Activated CD4-positive, alpha-beta T cell treated with anti-CD3 and anti-CD28 coated beads, Interleukin-2, amount 10 ng/mL, durations not matched to agents 7 days and 5 days (primary cell): ENCODE results near the gene GSPT1. TPM values are rescaled to one million over a fixed set of nuclear protein-coding genes. Genes with fewer than 3 reads are reported as not detected.
"Not testable (repeated sequence)": the region's sequence is repeated elsewhere in the genome, so short reads cannot be mapped to it uniquely, and the experiment has no call there.

Experiments
- CTCF ChIA-PET: fragments of 350-600 bp; sonication (Branson Sonifier 250); formaldehyde crosslinking; loops from one replicate; lab custom pipeline; 2021; ENCODE audit warnings: antibody characterized with exemption; lab: Charles Lee
- POLR2A ChIA-PET: fragments of 350-600 bp; sonication (Branson Sonifier 250); formaldehyde crosslinking; loops from one replicate; lab custom pipeline; 2021; ENCODE audit warnings: antibody characterized with exemption; lab: Charles Lee
- DNase-seq: peaks from one replicate; pipeline ENCODE4 v3.0.0-alpha.2; 2020
- H3K27ac Mint-ChIP-seq: one replicate; pipeline ENCODE4 v1.8.0; 2021; ENCODE audit warnings: mild to moderate bottlenecking, moderate library complexity, mixed read lengths
- H3K27me3 Mint-ChIP-seq: one replicate; pipeline ENCODE4 v1.8.0; 2021; ENCODE audit warnings: mixed read lengths
- H3K36me3 Mint-ChIP-seq: one replicate; pipeline ENCODE4 v1.8.0; 2021; ENCODE audit warnings: low read depth, mixed read lengths
- H3K4me1 Mint-ChIP-seq: one replicate; pipeline ENCODE4 v1.8.0; 2021; ENCODE audit warnings: mixed read lengths
- H3K4me3 Mint-ChIP-seq: one replicate; pipeline ENCODE4 v1.8.0; 2021; ENCODE audit warnings: mild to moderate bottlenecking, moderate library complexity, mixed read lengths
- H3K9me3 Mint-ChIP-seq: one replicate; pipeline ENCODE4 v1.8.0; 2021; ENCODE audit warnings: mixed read lengths
- total RNA-seq, 2 experiments: library from RNA; stranded (reverse); gene quantifications; one replicate each; pipeline ENCODE4 v1.2.3, GENCODE V29; 2021

GSPT1 gene
- total RNA-seq: 100 to 1,000 TPM; 110 to 126 TPM

DNA sequence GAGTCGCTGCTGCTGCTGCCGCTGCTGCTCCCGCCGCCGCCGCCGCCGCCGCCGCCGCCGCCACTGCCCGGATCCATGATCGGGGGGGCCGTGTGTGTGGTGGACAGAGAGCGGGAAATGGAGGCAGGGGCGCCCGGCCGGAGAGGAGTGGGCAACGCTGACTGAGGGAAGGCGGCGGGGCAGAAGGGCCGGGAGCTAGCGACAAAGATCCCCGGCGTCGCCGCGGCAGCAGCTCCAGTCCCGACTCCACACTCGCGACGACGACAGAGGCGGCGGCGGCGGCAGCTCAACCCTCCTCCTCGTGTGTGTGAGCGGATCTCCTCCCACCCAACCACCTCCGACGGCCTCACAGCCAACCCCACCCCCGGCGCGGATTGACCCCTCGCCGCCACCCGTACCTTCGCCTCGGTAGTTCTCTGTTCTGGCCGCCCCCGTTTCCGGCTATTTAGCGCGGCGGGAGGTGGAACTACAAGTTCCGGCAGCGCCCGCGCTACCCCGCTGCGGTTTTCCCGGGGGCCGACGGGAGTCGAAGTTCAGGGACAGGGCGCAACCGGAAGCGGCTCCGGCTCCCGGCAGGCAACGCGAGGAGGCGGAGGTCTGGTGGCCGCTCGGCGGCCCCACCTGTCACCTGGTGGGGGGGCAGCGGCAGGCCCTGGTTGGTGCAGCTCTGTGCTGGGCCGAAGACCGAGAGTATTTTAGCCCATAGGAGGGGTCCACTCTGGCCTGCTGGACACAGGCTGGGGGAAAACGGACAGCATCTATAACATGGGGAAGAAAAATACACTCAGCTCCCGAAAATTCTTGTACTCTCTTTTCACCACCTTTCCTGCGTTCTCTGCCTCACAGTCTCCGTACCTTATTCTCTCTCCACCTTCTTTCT, at the start of gene GSPT1:
TSS of gene GSPT1 (minus strand) at position 313 of the 880 bp plus-strand sequence. CDS start at position 77, 236 bp downstream.
- Mint-ChIP-seq H3K9me3 (no peaks in the 10 kb centered on the region), H3K27me3 (peaks cover 7% of the 10 kb centered on the region), H3K4me1 (peaks cover 32% of the 10 kb centered on the region), H3K4me3 (peak within 1 kb of the TSS; percentile 88), H3K36me3 (peaks cover 22% of the 10 kb centered on the region), H3K27ac (peak within 1 kb of the TSS; percentile 97)
- DNase-seq: peak; percentile 100
- ChIA-PET POLR2A (interaction anchor here (0.6 kb wide), 1 partner anchor 642 kb away, joined by 5 read pairs; no protein-coding TSS in a partner anchor), CTCF (interaction anchor here (1.7 kb wide), 1 partner anchor 118 kb away, joined by 6 read pairs; the partner anchor contains the start of gene ZC3H7A)

DNA sequence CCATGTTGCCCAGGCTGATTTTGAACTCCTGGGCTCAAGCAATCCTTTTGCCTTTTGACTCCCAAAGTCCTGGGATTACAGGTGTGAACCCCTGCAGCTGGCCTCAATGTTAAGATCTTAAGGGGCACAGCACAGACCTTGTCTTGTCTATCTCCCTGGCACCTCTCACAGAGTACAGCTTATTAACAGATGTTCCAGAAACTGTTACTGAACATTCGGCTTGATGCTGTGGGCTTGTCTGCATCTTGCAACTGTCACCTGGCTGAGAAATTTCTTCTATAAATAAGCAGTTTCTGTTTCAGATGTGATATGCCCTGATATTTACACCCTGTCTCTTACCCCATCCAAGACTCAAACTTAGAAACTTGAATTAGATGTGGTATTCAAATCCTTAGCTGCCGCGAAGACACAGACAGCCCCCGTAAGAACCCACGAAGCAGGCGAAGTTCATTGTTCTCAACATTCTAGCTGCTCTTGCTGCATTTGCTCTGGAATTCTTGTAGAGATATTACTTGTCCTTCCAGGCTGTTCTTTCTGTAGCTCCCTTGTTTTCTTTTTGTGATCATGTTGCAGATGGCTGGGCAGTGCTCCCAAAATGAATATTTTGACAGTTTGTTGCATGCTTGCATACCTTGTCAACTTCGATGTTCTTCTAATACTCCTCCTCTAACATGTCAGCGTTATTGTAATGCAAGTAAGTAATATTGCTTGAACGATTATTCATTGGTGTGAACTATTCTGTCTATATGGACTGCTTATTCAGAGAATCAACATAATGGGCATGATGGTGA, 49.2 kb upstream of the GSPT1 start, which contains the start of gene TNFRSF17:
TSS of gene TNFRSF17 (plus strand) at position 450 of the 791 bp plus-strand sequence. CDS start at position 565, 115 bp downstream.
- DNase-seq: no peak
- no peaks in the 10 kb centered on the region for H3K4me1 Mint-ChIP-seq
- POLR2A ChIA-PET: no interaction called here
- H3K4me3 Mint-ChIP-seq: no peak within 1 kb of the TSS
- no peak within 1 kb of the TSS for H3K27ac Mint-ChIP-seq
- no peaks in the 10 kb centered on the region for H3K27me3 Mint-ChIP-seq
- H3K36me3 Mint-ChIP-seq: no peaks in the 10 kb centered on the region
- CTCF ChIA-PET: interaction anchor here (1.3 kb wide), 1 partner anchor 34 kb away, joined by 4 read pairs; no protein-coding TSS in a partner anchor
- H3K9me3 Mint-ChIP-seq: no peaks in the 10 kb centered on the region

DNA sequence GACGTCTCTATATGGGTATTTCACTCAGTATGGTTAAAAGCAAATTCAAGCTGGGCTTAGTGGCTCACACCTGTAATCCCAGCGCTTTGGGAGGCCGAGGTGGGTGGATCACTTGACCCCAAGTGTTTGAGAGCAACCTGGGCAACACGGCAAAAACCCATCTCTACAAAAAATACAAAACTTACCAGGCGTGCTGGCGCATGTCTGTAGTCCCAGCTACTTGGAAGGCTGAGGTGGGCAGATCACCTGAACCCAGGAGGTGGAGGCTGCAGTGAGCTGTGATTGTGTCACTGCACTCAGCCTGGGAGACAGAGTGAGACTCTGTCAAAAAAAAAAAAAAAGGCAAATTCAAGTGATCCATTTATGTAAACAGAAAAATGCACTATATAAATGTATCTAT, 48.0 kb upstream of the GSPT1 start:
- POLR2A ChIA-PET: no interaction called here

DNA sequence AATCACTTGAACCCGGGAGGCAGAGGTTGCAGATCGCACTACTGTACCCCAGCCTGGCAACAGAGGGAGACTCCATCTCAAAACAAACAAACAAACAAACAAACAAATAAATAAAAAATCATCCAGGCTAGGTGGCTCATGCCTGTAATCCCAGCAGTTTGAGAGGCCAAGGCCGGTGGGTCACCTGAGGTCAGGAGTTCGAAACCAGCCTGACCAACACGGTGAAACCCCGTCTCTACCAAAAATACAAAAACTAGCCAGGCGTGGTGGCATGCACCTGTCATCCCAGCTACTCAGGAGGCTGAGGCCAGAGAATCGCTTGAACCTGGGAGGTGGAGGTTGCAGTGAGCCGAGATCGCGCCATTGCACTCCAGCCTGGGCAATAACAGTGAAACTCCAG, 47.2 kb upstream of the GSPT1 start:
- H3K36me3 Mint-ChIP-seq, H3K9me3 Mint-ChIP-seq, DNase-seq, POLR2A ChIA-PET, H3K27me3 Mint-ChIP-seq, CTCF ChIA-PET, H3K27ac Mint-ChIP-seq, H3K4me3 Mint-ChIP-seq, H3K4me1 Mint-ChIP-seq: not testable (repeated sequence)

More for the DNA sequence above, 48.0 kb upstream of the GSPT1 start:
- DNase-seq: no peak
- no peak overlapping the region for H3K4me3 Mint-ChIP-seq
- H3K4me1 Mint-ChIP-seq: no peaks in the 10 kb centered on the region
- no peaks in the 10 kb centered on the region for H3K9me3 Mint-ChIP-seq
- H3K27me3 Mint-ChIP-seq: no peaks in the 10 kb centered on the region
- H3K36me3 Mint-ChIP-seq: no peaks in the 10 kb centered on the region
- H3K27ac Mint-ChIP-seq: no peak overlapping the region
- CTCF ChIA-PET: interaction anchor here (0.6 kb wide), 1 partner anchor 194 kb away, joined by 3 read pairs; no protein-coding TSS in a partner anchor

DNA sequence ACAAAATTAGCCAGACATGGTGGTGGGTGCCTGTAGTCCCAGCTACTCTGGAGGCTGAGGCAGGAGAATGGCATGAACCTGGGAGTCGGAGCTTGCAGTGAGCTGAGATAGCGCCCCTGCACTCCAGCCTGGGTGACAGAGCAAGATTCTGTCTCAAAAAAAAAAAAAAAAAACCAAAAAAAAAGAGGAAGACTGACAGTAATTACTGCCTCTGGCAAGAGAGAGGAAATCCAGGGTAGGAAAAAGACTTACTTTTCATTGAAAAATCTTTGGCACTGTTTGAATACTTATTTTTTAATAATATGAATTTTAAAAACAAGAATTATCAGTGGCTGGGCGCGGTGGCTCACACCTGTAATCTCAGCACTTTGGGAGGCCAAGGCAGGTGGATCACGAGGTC, 46.7 kb upstream of the GSPT1 start:
- H3K27ac Mint-ChIP-seq, DNase-seq, CTCF ChIA-PET, H3K4me1 Mint-ChIP-seq, H3K36me3 Mint-ChIP-seq, H3K9me3 Mint-ChIP-seq, POLR2A ChIA-PET, H3K27me3 Mint-ChIP-seq, H3K4me3 Mint-ChIP-seq: not testable (repeated sequence)

DNA sequence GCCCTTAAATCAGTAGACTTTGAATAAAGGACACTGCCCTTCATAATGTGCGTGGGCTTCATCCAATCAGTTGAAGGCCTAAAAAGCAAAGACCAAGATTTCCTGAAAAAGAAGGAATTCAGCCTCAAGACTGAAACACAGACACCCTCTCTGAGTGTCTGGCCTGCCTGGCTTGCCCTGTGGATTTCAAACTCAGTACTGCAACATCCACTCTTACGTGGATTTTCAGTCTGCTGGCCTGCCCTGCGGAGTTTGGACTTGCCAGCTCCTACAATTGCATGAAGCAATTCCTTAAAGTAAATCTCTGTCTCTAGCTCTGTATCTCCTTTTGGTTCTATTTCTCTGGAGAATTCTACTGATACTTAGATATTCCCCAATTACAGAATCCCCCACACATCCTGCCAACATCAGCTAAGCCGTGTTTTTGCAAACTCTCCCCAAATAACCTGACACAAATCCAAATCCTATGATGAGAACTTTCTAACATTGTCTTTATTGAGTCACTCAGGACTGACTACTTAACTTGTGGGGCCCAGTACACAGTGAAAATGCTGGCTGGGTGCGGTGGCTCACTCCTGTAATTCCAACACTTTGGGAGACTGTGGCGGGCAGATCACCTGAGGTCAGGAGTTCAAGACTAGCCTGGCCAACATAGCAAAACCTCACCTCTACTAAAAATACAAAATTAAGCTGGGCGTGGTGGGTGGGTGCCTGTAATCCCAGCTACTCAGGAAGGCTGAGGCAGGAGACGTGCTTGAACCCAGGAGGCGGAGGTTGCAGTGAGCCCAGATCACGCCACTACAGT, 42.0 kb upstream of the GSPT1 start:
- no peak for DNase-seq
- no peak overlapping the region for H3K4me3 Mint-ChIP-seq
- ChIA-PET CTCF (no interaction called here), POLR2A (no interaction called here)
- no peaks in the 10 kb centered on the region for H3K4me1 Mint-ChIP-seq
- no peaks in the 10 kb centered on the region for H3K9me3 Mint-ChIP-seq
- no peaks in the 10 kb centered on the region for H3K36me3 Mint-ChIP-seq
- H3K27ac Mint-ChIP-seq: no peak overlapping the region
- no peaks in the 10 kb centered on the region for H3K27me3 Mint-ChIP-seq

DNA sequence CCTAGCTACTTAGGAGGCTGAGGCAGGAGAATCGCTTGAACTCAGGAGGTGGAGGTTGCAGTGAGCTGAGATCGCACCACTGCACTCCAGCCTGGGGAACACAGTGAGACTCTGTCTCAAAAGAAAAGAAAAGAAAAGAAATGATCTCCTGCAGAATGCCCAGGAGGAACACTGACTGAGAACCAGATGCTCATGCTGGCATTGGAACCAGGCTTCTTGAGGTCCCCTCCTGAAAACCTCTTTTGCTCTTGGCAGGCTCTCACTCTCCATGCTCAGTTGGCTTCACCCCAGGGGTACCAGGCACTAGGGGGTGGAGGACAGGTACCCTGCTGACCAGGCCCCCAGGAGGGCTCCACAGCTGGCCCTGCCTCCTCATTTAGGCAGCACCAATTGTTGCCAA, 40.8 kb upstream of the GSPT1 start:
- Mint-ChIP-seq H3K9me3 (no peaks in the 10 kb centered on the region), H3K4me1 (no peaks in the 10 kb centered on the region), H3K27ac (no peak overlapping the region), H3K27me3 (no peaks in the 10 kb centered on the region), H3K36me3 (no peaks in the 10 kb centered on the region), H3K4me3 (no peak overlapping the region)
- DNase-seq: no peak
- POLR2A ChIA-PET: no interaction called here
- CTCF ChIA-PET: interaction anchor here (0.6 kb wide), 1 partner anchor 52 kb away, joined by 3 read pairs; no protein-coding TSS in a partner anchor

DNA sequence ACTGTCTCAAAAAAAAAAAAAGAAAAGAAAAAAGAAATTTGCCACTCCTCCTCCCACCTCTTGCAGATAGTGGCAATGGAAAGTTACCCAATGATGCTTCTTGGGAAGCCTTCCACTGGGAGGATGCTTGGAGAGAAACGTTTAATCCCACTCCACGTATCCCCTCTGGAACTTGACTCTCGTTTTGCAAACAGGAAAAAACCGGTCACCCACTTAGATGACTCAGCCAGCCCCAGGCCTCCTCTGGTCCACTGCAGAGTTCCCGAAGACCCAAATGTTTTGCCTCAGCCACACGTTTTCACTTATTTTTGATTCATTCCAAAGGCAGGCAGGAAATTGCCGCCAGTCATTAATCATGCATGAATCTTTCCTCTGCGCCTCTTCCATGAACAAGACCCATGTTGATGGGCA, 40.0 kb upstream of the GSPT1 start:
- DNase-seq: no peak
- H3K27ac Mint-ChIP-seq: no peak overlapping the region
- H3K4me1 Mint-ChIP-seq: no peaks in the 10 kb centered on the region
- H3K9me3 Mint-ChIP-seq: no peaks in the 10 kb centered on the region
- ChIA-PET POLR2A (no interaction called here), CTCF (no interaction called here)
- no peak overlapping the region for H3K4me3 Mint-ChIP-seq
- H3K27me3 Mint-ChIP-seq: no peaks in the 10 kb centered on the region
- no peaks in the 10 kb centered on the region for H3K36me3 Mint-ChIP-seq

DNA sequence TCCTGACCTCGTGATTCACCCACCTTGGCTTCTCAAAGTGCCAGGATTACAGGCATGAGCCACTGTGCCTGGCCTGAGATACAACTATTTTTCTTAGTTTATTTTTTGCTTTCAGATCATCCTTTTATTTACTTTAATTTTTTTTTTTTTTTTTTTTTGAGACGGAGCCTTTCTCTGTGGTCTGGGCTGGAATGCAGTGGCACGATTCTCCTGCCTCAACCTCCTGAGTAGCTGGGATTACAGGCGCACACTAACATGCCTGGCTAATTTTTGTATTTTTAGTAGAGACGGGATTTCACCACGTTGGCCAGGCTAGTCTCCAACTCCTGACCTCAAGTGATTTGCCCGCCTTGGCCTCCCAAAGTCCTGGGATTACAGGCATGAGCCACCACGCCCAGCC, 37.8 kb upstream of the GSPT1 start:
- POLR2A ChIA-PET, H3K27ac Mint-ChIP-seq, H3K4me3 Mint-ChIP-seq, H3K36me3 Mint-ChIP-seq, CTCF ChIA-PET, H3K4me1 Mint-ChIP-seq, H3K27me3 Mint-ChIP-seq, DNase-seq, H3K9me3 Mint-ChIP-seq: not testable (repeated sequence)

DNA sequence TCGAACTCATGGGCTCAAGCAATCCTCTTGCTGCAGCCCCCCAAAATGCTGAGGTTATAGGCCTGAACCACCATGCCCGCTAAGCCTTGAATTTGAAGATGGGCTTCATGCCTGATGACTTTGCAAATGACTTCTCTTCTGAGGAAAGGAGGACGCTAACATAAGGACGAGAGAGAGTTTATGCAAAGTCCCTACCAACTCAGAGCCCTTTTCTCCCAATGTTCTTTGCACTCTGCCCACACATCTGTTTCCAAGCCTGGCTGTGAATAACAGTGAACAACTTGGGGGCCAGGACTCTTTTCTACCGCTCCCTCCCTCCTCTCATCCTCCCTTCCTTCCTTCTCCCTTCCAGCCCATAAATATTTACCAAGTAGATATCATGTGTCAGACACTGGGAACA, 34.6 kb upstream of the GSPT1 start:
- DNase-seq: no peak

DNA sequence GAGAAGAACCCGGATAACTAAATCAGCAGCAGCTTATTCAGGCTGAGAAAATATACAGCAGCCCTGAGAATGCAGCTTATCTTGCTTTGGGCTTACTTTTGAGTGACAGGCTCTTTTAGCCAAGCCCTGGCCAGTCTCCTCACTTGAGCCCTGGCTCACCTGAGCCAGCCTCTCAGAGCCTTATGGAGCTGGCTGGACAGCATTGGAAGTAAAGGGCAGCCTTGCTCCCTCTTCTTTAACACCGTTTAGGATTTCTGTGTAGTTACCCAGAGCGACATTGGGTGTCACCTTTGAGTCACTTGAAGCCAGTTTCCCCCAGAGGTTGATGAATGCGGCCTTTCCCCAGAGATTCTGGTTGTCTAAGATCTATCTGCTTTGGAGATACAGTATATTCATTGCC, 33.8 kb upstream of the GSPT1 start:
- no peak overlapping the region for H3K4me3 Mint-ChIP-seq
- peak; percentile 22 for DNase-seq
- no peaks in the 10 kb centered on the region for H3K36me3 Mint-ChIP-seq
- no peaks in the 10 kb centered on the region for H3K27me3 Mint-ChIP-seq
- ChIA-PET CTCF (interaction anchor here (0.9 kb wide), 1 partner anchor 118 kb away, joined by 3 read pairs; no protein-coding TSS in a partner anchor), POLR2A (interaction anchor here (0.5 kb wide), 1 partner anchor 130 kb away, joined by 3 read pairs; no protein-coding TSS in a partner anchor)
- no peak overlapping the region for H3K27ac Mint-ChIP-seq
- H3K4me1 Mint-ChIP-seq: no peaks in the 10 kb centered on the region
- H3K9me3 Mint-ChIP-seq: no peaks in the 10 kb centered on the region

More for the DNA sequence above, 34.6 kb upstream of the GSPT1 start:
- no peak overlapping the region for H3K27ac Mint-ChIP-seq
- CTCF ChIA-PET: no interaction called here
- no peak overlapping the region for H3K4me3 Mint-ChIP-seq
- H3K4me1 Mint-ChIP-seq: no peaks in the 10 kb centered on the region
- H3K27me3 Mint-ChIP-seq: no peaks in the 10 kb centered on the region
- POLR2A ChIA-PET: no interaction called here
- H3K36me3 Mint-ChIP-seq: no peaks in the 10 kb centered on the region
- no peaks in the 10 kb centered on the region for H3K9me3 Mint-ChIP-seq

DNA sequence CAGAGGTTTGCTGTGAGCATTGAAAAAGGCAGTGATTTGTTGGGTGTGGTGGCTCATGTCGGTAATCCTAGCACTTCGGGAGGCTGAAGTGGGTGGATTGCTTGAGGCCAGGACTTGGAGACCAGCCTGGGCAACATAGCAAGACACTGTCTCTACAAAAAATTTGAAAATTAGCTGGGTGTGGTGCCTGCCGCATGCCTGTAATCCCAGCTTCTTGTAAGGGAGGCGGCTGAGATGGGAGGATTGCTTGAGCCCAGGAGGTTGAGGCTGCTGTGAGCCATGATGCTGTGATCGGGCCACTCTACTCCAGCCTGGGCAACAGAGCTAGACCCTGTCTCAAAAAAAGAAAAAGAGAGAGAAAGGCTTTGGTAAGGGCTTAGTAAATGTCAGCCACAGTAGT, 33.1 kb upstream of the GSPT1 start:
- ChIA-PET CTCF (interaction anchor here (0.7 to 0.9 kb wide), 3 partner anchors 20 to 132 kb away, joined by 3 to 4 read pairs (median 3); no protein-coding TSS in a partner anchor), POLR2A (interaction anchor here (0.5 kb wide), 1 partner anchor 131 kb away, joined by 3 read pairs; no protein-coding TSS in a partner anchor)
- no peaks in the 10 kb centered on the region for H3K4me1 Mint-ChIP-seq
- H3K27me3 Mint-ChIP-seq: no peaks in the 10 kb centered on the region
- H3K27ac Mint-ChIP-seq: no peak overlapping the region
- no peak overlapping the region for H3K4me3 Mint-ChIP-seq
- H3K9me3 Mint-ChIP-seq: no peaks in the 10 kb centered on the region
- no peak for DNase-seq
- H3K36me3 Mint-ChIP-seq: no peaks in the 10 kb centered on the region
